Glomerular visceral epithelial cell (primary cell): Measurements from ENCODE around the gene RIN3.

Experiments
- DNase-seq: peaks from one replicate; pipeline ENCODE4 v3.0.0-alpha.2; 2016; ENCODE audit errors: extremely low spot score

The RIN3 gene

DNA sequence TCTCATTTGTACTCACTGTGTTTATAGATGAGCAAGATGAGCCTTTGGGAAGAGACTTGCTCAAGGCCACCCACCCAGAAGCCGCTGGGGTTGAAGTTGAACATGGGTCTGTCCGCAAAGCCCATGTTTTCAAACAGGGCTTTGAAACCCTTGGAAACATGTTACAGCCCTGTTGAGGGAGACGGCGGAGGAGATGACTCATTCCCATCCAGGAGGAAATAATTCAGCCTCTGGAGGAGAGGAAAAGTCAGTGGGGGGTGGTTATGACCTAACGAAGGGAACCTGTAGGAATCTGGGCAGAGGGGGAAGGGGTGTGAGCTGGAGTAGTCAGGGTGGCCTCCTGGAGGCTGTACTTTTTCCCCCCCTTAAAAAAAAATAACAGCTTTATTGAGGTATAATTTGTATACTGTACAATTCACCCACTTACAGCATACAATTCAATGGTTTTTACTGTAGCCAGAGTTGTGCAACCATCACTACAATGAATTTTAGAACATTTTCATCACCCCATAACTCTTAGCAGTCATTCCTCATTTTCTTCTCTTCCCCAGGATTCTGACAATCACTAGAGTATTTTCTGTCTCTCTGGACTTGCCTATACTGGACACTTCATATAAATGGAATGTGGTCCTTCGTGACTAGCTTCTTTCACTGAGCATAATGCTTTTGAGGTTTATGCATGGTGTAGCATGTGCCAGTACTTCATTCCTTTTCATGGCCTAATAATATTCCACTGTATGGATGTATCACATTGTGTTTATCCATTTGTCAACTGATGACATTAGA, 1.9 kb upstream of the RIN3 start:
- peak; percentile 97 for DNase-seq

DNA sequence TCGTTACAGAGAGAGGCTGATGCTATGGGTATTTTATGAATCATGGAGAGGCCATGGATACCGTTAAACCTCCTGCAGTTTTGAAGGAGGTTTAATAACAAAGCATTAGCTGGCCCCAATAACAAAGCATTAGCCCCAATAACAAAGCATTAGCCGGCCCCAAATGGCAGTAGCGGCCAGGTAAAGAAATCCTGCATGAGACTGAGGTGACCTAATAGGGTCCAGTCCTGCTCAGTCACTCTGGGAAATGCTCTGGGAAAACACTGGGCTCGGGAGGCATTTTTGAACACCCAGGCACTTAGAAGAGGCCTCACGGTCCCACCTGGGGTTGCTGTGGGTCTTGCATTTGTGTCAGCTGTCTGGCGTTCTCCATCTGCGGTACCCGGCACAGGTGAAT, 776 bp upstream of the RIN3 start:
- DNase-seq: no peak

DNA sequence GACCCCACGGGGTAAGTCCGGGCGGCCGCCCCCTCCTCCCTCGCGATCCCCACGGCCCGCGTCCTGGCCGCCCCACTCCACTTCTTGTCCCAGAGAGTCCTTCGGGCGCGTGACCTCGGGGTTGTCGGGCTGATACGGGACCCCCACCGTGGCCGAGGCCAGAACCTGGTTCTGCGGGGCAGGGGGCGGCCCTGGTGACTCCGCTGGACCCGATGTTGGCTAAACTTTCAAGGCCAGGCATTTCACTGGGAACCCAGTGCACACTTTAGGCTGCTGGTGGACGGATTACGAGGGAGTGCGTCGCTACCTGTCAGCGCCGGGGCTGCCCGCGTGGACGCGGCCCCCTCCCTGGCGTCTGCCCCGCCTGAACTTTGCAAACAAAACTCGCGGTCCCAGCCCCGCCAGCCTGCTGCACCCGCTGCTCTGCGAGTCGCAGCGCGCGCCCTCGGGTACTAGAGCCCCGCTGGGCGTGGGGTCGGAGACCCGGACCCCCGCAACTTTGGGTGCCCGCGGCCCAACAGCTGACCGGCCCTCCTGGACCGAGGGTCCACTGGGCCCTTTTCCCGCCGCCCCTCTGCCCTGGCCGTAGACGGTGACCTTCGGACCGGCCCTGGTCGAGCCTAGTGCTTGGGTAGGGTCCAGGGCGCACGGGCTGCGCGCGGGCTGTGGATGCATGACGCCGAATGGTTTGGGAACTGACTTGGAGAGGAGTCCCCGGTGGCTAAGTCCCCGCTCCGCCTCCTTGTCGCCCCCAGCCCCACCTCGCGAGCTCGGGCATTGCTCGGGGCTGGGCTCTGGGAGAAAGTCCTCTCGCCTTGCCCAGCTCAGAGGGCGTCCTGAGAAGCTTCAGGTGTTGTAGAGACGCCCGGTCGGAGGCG, 624 bp downstream of the RIN3 start:
- DNase-seq: peak; percentile 21

DNA sequence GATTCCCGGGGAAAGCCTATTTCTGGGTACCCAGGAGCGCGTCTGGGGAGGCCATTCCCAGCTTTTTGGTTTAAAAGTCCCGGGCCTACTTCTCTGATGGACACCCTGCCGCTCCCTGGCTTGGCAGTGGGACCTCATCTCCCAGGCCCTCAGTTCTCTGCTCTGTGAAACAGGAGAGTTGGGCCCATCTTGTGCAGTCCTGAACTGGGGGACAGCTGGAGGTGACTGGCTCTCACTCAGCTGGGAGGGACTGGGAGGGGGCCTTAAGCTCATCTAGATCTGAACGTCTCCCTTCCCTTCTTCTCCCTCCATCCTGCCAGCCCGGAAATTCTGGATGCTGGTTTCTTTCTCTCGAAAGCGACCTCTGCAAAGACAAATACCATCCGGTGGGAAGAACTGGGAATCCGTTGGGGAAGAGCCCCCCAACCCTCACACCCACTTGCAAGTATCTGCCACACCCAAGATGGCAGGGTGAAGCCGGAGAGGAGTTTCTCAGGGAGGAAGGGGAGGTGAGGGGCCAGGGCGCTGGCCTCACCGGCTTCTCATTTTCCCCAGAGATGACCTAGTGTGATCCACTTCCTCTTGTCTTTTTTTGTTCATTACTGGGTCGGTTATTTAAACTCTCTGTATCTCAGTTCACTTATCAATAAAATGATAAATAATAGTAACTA, 1.4 kb downstream of the RIN3 start:
- DNase-seq: no peak

DNA sequence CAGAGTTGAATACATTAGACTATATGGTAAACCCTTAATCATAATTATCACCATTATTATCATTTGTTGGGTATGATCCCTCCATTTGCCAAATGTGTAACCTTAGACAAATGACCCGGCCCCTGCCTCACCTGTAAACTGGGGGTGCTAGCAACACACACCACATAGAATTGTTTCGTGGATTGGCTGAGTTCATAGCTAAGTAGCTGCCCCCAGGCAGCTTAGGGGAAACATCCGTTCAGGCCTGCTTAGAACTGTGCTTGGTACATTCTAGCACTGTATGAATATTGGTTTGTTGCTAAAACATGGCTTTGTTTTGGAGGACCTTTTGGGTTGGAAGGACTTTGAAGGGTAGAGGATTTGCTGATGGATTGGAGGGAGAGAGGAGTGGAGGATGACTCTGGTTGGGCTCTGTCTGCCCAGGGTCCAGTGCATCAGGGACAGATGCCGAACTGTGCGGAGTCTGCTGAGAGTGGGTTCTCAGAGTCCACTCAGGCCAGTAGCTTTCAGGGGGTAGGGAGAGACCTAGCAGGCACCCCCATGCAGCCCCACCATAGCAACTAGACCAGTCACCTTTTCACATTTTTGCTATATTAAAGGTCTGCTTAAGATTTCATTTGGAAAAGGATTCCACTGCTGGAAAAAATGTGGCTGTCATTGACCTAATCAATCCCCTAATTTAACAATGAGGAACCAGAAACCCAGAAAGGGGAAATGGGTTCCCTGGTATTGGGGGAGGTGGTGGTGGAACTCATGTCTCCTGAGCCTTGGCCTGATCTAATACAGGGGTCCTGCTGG, 2.2 kb downstream of the RIN3 start:
- no peak for DNase-seq

DNA sequence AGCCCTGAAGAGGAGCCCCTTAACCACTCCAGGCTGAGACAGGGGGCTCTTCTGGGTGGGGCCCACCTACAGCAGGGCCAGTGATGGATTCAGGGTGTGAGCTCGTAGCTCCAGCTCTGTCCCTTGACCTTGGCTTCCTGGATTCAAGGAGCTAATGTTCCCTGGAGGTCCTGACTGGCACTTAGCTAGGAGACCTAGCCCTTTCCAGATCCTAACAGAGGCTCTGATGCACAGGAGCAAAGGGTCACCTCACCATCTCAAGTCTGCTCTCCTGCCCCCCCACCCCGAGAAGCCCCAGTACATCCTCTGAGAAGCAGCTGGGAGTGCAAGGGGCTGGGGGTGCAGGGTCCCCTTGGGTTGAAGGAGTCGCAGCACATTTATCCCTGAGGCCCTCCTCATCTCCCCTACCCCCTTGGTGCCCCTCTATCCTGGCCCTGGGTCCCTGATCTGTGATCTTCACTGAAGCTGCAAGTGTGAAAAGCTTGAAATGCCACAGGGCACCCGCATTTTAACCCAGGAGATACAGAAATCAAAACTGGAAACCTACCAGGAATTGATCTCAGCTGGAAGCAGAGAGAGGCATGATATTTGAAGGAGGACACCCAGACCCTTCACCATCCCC, 2.9 kb downstream of the RIN3 start:
- DNase-seq: no peak

DNA sequence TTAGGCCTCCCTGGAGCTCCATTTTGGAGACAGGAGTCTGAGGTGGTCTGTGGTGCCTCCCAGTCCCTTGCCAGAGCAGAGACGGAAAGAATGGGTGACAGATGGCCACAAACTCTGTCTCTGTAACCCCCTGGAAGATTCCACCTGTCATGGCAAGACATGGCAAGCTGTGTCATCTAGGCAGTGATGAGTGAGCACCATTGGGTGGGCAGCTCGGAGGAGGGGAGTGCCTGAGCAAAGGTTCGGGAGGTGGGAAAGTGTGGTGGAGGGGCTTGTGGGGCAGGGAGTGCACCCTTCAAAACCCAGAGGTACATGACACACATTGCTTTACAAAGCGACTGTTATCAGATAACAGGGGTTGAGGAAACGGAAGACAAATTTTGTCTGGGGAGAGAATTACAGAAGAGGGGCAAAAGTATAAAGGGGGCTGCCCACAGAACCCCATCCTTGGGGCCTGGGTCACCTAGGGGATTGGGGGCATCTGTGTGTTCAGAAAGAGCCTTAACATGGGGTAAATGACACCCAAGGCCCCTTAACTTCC, 3.5 kb downstream of the RIN3 start:
- DNase-seq: no peak

DNA sequence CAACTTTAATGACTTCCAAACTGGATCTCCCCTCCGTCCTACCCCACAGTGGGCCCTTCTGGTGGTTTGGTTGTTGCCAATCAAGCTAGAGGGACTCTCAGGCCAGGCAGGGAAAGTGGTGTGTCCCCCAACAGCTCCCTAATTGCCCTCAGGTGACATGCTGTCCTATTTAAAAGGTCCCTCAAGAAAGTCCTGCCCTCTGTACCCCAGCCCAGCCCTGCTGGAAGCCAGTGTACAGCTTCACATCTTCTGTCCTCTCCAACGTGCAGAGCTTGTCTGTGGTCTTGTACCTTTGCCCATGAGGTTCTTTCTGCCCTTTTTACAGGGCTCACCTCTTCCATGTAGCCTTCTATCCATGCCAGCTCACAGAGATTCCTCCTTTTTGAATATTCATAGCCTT, 4.2 kb downstream of the RIN3 start:
- DNase-seq: no peak

DNA sequence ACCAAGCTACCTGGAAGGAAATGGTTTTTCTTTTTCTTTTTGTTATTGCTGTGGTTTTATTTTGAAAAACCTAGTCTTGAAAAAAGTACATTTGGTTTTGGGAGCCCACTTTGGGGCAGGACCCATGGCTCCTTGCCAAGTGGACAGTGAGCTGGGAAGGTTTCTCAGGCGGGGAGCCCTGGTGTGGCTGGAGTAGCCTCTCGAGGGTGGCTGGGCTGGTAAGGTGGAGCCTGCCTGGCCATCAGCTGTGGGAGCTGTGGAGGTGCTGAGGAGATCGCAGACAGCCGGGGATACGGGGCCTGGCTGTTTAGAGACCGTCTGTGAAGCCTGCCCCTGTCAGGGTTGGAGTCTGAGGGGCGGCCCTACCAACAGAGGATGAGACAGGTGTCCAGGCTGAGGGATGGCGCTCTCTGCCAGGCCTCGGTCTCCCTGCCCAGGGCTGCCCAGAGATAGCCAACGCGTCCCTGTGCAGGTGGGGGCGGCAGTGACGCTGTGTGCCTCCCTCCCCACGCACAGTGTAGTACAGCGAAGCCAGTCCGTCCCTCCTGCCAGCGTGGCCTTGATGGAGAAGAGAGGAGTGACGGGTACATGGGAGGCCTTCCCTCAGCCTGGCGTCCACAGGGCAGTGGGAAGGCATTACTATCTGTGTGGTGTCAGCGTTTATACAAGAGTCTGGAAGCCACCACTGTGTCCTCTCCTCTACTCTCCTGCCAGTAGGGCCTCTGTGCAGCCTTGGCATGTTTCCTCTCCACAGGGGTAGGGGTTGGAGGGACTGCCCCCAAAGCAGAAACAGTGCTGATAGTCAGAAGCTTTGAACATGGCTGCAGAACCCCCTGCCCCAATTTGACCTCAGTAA, 5.9 kb downstream of the RIN3 start:
- no peak for DNase-seq

DNA sequence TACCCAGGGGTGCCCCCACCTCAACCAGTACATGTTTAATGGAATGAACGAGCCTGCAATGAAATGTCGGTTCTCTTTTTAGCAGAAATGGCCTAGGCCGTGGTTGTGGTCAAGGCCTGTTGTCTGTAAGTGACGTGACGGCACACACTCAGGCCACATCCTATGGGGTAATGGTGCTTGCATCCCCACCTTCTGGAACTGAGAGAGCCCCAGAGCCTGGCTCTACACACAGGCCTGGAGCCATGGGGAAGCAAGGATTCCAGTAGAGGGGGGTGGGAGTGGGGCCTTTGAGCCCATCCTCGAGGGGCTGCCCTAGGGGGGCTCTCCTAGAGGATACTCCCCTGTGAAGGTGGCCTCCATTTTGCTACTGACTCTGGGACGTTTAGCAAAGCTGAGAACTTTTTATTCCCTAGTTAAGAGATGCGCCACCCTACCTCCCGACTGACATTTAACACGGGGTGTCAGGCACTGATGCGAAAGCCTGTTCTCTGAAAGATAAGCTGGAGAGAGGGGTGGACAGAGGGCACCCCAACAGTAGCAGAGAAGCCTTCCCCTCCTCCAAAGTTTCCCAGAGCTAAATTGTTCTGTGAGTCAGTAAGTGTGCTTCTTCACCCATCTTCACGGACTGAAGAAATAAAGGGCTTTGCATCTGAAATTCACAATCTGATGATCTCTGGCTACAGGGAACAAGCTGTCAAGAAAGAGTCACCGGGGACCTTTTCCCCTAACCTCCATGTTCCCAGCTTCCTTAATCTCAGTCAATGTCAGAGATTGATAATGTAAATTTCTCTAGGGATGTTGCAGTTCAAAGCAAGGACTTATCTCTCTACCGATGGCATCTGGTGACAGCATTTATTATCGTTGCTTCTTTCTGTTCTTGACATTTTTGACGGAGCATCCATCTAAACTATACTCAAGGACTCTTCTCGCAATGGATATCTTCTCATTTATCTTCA, 6.8 kb downstream of the RIN3 start:
- DNase-seq: no peak

DNA sequence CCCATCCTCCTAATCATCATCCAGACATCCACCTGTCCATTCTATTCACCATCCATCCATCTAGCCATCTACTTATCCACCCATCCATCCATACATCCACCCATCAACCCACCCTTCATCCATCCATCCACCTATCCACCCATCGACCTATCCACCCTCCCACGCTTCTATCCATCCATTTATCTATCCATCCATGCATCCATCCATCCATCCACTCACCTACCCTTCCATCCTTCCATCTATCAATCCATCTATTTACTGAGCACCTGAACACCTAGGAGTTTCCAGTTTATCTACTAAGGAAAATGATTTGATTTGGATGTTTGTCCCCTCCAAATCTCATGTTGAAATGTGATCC, 7.5 kb downstream of the RIN3 start:
- DNase-seq: no peak

DNA sequence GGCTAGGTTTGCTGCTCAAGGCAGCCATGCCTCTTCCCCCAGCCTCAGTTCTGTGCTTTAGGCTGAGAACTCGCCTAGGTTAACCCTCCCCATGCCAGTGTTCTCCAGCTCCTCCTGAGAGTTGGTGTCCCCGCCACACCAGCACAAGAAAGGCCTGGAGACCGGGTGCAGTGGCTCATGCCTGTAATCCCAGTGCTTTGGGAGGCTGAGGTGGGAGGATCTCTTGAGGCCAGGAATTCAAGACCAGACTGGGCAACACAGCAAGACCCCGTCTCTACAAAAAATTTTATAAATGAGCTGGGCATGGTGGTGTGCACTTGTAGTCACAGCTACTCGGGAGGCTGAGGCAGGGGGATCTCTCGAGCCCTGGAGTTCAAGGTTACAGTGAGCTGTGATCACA, 10.2 kb downstream of the RIN3 start:
- DNase-seq: no peak

DNA sequence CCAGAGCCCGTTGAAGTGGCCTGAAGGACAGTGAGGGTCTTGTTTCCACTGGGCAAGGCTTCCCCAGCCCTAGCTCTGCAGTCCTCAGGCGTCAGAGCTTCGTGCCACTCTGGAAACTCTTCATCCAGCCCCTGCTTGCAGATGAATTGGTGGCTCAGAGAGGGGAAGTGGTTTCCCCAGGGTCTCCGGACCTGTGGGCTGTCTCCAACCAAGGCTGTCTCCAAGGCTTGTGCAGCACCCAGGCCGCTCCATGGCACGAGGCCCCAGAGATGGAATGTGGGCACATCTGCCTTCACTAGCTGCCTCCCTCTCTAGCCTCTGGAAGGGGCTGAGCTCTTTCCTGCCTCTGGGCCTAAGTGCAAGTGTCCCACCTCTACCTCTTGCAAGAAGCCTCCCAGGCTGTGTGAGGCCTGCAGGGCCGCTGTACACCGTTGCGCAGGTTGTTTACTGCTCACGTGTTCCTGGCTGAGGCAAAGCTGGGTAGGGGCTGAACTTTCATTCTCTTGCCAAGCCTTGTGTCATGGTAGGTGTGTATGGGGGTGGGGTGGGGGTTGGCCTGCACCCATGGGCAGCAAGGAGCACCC, 11.1 kb downstream of the RIN3 start:
- DNase-seq: no peak

DNA sequence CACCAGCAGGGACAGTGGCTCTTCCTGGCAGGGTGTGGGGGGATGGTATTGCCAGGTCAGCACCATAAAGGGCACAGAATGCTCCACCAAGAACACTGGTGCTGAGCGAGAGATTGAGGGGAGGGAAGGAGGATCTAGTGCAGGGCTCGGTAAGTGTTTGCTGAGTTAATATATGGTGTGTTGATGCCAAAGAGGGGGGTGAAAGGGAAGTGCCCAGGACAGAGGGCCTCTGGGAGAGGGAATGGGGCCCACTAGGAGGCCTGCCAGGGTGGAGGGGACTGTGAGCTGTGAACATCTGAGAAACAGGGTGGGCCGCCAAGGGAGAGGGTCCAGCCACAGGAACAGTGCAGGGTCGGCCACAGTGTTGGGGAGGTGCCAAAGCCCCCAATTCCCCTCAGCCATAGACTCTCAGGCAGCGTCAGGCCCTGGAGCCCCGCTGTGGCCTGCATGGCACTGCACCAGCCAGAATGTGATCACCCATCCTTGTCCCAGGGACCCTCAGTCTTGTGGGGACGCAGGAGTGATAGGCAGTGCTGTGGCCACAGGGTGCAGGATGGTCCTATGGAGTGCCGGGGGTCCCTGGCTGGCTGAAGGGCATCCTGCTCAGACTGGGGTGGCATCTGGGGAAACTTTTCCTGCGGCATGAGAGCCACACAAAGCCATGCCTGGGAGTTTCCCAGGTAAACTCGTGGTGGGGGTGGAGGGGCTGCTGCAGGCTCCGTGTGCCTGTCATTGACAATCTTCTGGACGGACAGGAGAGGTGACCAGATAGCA, 11.9 kb downstream of the RIN3 start:
- no peak for DNase-seq

DNA sequence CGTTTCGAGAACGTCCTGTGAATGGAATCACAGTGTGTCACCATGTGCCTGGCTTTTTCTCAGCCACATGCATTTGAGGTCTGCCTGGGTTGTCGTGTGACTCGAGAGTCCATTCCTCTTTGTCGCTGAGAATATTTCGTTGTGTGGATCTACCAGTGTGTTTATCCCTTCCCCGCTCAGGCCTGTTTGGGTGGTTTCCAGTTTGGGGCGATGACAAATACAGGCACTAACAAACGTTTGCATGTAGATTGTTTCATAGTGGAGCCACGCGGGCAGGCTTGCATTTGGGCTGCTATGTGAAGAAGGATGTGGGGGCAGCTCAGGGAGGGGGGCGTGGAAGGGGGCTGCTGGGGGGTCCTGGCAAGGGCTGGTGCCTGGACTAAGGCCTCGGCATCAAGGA, 14.1 kb downstream of the RIN3 start:
- DNase-seq: no peak

DNA sequence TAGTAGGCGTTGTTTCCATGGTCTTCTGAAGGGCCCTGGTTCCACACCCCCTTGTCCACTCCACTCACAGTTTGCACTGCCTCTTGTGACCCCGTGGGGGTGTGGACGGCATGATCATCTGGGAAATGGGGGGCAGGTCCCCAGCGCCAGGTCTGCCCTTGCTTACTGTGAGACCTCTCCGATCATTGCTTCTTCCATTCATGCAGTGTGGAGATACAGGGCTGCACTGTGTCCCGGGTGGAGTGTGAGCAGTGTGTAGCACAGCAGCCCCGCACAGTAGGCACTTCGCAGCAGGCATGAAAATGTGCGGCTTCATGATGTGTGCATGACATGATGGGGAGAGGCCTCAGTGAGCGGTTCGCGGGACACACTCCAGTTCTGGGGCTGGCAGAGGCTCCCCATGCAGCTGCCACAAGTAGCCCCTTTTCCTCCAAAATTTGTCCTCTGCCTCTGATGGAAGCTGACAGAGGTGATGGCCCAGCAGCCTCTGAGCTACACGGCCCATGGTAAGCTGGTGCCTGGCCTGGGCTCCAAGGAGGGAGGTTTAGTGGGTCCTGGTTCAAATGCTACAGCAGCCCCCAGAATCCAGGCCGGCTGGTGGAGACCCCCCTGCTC, 15.0 kb downstream of the RIN3 start:
- DNase-seq: no peak

DNA sequence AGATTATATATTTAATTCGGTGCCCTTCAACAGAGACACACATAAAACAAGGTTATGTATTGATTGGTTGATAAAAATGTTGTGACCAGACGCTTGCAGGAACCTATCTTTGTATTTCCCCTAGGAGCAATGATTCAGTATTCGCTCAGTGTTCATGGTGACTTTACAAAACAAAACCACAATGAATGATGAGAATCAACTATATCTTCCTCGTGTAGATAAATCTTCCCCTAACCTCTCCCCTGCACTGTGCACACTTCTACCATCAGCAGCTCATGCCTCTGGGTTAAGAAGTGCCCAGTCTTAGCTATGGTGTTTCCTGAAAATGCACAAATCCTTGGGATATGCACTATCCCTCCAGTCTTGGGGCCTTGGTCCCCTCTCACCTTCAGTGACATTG, 16.3 kb downstream of the RIN3 start:
- DNase-seq: no peak
